Measurements from ENCODE around the gene TEFM. TPM values are rescaled to one million over a fixed set of nuclear protein-coding genes. Genes with fewer than 3 reads are reported as not detected.
"Not testable (repeated sequence)": the region's sequence is repeated elsewhere in the genome, so short reads cannot be mapped to it uniquely, and the experiment has no call there.

The TEFM gene, protein sequence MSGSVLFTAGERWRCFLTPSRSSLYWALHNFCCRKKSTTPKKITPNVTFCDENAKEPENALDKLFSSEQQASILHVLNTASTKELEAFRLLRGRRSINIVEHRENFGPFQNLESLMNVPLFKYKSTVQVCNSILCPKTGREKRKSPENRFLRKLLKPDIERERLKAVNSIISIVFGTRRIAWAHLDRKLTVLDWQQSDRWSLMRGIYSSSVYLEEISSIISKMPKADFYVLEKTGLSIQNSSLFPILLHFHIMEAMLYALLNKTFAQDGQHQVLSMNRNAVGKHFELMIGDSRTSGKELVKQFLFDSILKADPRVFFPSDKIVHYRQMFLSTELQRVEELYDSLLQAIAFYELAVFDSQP
- total RNA-seq: 14.2 TPM
- long read RNA-seq, transcript TEFM-205 (4 exons, 1,891 nt): major isoform, 7 of 9 reads
- long read RNA-seq, partial matches to known transcripts: 0 of 9 reads
- long read RNA-seq, other reads (novel, unspliced or antisense): 2 of 9 reads

GRCh38 chr17:30906101-30906911 lies at the start of gene TEFM:
Gene TEFM (minus strand): TSS chr17:30906238. CDS start chr17:30906198, 40 bp downstream.
- intact Hi-C loops (cut with micrococcal nuclease): no loop called here
- DNase-seq (peak; percentile 93), ATAC-seq (peak; percentile 99)

GRCh38 chr17:30954046-30954830 lies 48.2 kb upstream of the TEFM start:
- no peak for DNase-seq
- intact Hi-C loops (cut with micrococcal nuclease): no loop called here

GRCh38 chr17:30952638-30953393 lies 46.8 kb upstream of the TEFM start:
- intact Hi-C loops (cut with micrococcal nuclease): no loop called here
- ATAC-seq (peak; percentile 40), DNase-seq (peak; percentile 40)

More at GRCh38 chr17:30954046-30954830, 48.2 kb upstream of the TEFM start:
- peak; percentile 39 for ATAC-seq

DNA sequence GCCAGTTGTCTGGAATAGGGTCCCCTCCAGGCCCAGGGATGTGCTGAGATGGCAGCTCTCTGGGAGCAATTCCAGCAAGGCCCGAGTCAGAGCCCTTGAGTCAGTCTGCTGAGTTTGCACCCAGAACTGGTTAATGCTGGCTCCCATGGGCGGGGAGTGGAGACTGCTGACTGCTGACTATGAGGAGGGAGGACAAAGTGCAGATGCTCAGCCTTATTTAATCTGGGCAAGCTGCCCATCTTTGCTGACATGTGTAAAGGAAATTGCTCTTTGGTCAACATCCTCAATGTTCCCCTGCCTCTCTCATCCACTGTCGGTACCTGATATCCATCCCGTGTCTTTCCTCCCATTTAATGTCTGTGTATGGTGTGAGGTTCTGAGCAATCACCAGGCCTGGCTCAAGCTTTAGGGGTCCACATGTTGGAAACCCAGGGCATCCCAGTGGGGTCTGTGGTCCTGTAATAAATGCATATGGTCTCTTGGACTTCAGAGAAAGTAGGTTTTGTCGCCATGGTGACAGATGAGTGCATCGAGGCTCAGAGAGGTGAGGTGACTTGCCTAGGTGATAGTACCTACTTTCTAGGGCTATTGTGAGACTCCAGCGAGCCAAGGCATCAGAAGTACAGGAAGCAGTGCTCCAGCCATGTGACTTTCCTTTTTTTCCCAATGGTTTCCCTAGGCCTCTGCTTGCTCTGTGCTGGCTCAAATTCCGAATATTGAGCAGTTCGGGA lies 44.8 kb upstream of the TEFM start:
- ATAC-seq (peak; percentile 87), DNase-seq (peak; percentile 74)
- intact Hi-C loops (cut with micrococcal nuclease): no loop called here

DNA sequence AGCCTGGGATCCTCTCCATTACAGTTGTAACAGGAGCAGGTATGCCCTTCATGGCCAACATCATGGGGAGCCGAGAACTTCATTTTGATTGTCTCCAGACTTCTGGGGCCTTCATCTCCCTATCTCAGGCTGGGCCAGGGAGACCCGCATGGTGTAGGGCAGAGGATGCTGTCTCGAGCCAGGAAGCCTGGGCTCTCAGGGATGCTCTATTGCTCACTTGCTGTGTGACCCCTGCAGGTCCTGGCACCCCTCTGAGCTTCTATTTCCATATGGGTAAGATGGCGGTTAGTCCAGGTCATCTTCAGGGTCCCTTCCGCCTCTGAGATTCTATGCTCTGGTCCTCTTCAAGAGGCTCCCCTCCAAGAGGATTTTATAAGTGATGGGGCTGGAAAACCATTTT lies 44.2 kb upstream of the TEFM start:
- intact Hi-C loops (cut with micrococcal nuclease): no loop called here
- DNase-seq (no peak), ATAC-seq (no peak)

- intact Hi-C loops (cut with micrococcal nuclease): no loop called here
- ATAC-seq (no peak), DNase-seq (no peak)
Observed at GRCh38 chr17:30947796-30948195, 41.8 kb upstream of the TEFM start.

DNA sequence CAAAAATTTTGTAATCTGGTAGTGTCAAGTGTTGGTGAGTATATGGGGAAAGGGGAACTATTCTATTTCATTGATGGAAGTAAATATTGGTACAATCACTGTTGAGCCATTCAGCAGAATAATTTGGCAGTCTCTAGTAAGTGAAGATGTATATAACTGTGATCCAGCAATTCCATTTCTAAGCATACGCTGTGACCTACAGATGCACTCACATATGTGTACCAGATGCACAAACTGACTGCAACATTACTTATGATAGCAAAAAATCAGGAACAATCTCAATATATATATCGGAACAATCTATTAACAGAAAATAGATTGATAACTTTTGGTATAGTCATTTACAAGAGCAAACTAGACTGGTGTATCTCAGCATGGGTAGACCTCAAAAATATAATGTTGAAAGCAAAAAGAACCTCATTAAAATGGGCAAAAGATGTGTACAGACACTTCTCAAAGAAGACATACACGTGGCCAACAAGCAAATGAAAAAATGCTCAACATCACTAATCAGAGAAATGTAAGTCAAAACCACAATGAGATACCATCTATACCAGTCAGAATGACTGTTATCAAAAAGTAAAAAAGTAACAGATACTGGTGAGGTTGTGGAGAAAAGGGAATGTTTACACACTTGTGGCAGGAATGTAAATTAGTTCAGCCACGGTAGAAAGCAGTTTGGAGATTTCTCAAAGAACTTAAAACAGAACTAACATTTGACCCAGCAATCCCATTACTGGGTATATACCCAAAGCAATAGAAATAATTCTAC lies 36.5 kb upstream of the TEFM start:
- intact Hi-C loops (cut with micrococcal nuclease): no loop called here

GRCh38 chr17:30939051-30939689 lies 33.1 kb upstream of the TEFM start:
- peak; percentile 59 for ATAC-seq
- intact Hi-C loops (cut with micrococcal nuclease): no loop called here
- DNase-seq: no peak

More for the DNA sequence above, 36.5 kb upstream of the TEFM start:
- DNase-seq (no peak), ATAC-seq (no peak)

DNA sequence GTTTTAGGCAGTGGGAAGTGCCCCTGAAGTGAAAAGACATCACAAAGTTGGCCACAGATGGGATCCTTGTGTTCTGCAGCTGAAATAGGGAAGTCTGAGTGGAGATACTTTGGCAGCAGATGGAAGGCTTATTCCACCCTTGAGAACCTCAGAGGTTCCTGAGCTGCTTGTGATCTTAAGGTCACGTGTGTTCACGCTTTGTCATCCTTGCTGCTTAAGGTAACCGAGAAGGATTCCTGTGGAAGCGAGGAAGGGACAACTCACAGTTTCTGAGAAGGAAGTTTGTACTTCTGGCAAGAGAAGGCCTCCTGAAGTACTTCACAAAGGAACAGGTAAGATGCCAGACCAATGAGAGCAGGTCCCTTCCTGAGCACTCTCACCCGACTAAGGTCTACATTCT lies 27.9 kb upstream of the TEFM start:
- ATAC-seq (no peak), DNase-seq (no peak)
- intact Hi-C loops (cut with micrococcal nuclease): no loop called here

DNA sequence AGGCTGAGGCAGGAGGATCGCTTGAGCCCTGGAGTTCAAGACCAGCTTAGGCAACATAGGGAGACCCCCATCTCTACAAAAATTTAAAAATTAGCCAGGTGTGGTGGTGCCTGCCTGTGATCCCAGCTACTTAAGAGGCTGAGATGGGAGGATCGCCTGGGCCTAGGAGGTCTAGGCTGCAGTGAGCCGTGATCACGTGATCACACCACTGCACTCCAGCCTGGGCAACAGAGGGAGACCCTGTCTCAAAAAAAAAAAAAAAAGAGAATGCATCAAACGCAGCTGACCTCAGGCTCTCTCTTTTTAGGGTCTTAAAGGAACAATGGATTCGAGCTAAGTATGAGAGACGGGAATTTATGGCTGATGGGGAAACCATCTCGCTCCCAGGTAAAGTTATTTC lies 25.5 kb upstream of the TEFM start:
- ATAC-seq; intact Hi-C loops (cut with micrococcal nuclease); DNase-seq: not testable (repeated sequence)

- DNase-seq (no peak), ATAC-seq (no peak)
- intact Hi-C loops (cut with micrococcal nuclease): no loop called here
Observed at GRCh38 chr17:30930495-30930894, 24.5 kb upstream of the TEFM start.

DNA sequence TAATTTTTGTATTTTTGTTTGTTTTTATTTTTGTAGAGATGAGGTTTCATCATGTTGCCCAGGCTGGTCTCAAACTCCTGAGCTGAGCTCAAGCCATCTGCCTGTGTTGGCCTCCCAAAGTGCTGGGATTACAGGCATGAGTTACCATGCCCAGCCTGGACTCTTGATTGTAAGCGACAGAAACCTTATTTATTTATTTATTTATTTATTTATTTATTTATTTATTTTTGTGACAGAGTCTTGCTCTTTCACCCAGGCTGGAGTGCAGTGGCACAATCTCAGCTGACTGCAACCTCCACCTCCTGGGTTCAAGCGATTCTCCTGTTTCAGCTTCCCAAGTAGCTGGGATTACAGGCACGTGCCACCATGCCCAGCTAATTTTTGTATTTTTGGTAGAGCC lies 23.8 kb upstream of the TEFM start:
- intact Hi-C loops (cut with micrococcal nuclease); DNase-seq: not testable (repeated sequence)

DNA sequence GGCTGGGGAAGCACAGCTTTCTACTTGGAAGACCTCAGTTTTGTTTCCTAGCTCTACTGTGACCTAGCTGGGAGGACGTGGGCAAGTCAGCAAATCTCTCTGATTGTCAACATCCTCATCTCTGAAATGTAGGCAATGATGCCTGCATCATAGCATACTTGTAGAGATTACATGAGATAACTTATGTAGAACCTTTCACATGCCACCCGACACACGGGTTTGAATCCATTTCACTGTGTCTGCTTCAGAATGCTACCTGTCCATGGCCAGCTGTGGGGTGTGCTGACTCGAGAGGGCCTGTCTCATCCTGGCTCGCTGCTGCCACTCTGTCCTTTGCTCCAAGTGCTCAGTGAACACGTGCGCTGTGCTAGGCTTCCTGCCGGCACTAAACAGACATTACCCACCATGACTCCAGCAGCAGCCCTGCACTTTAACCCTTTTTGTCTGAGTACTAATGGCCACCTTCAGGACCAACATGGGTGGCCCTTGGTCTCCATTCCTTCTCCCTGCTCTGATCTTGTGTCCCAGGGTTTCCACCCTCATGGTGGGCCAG lies 23.1 kb upstream of the TEFM start:
- ATAC-seq (no peak), DNase-seq (no peak)
- intact Hi-C loops (cut with micrococcal nuclease): no loop called here

More for the DNA sequence above, 23.8 kb upstream of the TEFM start:
- ATAC-seq: not testable (repeated sequence)

GRCh38 chr17:30928584-30928983 lies 22.5 kb upstream of the TEFM start:
- ATAC-seq (no peak), DNase-seq (no peak)
- intact Hi-C loops (cut with micrococcal nuclease): no loop called here

DNA sequence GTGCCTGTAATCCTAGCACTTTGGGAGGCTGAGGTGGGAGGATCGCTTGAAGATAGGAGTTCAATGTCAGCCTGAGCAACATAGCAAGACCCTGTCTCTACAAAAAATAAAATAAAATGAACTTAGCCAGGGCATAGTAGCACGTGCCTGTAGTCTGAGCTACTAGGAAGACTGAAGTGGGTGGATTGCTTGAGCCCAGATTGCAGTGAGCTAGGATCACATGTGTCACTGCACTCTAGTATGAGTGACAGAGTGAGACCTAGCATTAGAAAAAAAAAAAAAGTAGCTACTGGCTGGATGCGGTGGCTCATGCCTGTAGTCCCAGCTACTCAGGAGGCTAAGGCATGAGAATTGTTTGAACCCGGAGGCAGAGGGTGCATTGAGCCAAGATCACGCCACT lies 21.7 kb upstream of the TEFM start:
- DNase-seq (no peak), ATAC-seq (no peak)
- intact Hi-C loops (cut with micrococcal nuclease): no loop called here

DNA sequence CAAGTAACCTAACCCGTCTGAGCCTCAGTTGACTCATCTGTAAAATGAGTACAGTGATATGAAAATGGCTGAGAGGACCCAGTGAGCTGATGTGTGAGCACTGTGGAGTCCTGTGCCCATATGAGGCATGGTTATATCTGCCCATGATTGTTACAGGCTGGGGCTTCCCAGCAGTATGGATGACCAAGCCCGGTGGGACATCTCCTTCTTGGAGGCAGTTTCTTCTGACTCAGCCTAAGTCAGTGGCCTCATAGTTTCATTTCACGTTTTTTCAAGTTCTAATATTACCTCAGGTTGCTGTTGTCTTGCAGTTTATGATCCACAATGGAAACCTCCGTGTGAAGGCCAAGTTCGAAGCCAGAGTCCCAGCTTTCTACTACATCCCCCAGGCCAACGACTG lies 20.5 kb upstream of the TEFM start:
- intact Hi-C loops (cut with micrococcal nuclease): no loop called here
- no peak for DNase-seq
- no peak for ATAC-seq

DNA sequence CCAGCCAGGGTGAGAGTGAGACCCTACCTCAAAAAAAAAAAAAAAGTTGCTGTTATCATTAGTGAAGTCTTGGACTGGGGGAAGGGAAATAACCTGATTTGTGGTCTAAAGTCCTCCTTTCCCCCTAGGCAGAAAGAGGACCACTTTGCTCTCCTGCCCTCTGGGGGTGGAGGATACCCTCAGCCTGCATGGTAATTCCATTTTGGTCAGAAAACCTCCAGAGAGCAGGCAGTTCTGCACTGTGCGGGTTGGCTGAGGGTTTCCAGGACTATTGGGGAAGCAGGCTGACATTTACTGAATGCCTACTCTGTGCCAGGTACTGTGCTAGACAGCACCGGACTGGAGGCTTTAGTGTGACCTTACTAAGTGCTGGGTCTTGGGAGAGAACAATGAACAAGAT lies 18.3 kb upstream of the TEFM start:
- DNase-seq (no peak), ATAC-seq (no peak)
- intact Hi-C loops (cut with micrococcal nuclease): no loop called here
